ENCODE data around the gene TBRG1. TPM values are rescaled to one million over a fixed set of nuclear protein-coding genes. Genes with fewer than 3 reads are reported as not detected.

Gene TBRG1
- total and polyA plus RNA-seq, 7 experiments from 2014 or later: 32.4 to 78.6 (median 57.3) TPM

- peak overlapping the region in 1 of 9 donors; percentile 7 for H3K27ac Mint-ChIP-seq
- peaks cover 0 to 18% (median 0%) of the 10 kb centered on the region in 3 experiments for H3K36me3 ChIP-seq (ENCODE audit: control insufficient read depth in 2 of 3, insufficient read depth in 3 of 3, low read length in 3 of 3)
- H3K9me3 Mint-ChIP-seq: no peaks in the 10 kb centered on the region
- H3K9me3 ChIP-seq (ENCODE audit: control insufficient read depth in 2 of 3, low read length in 3 of 3): no peaks in the 10 kb centered on the region
- ATAC-seq (no peak), DNase-seq (no peak)
- H3K4me3 ChIP-seq (ENCODE audit: low read length): no peak overlapping the region
- H3K4me1 Mint-ChIP-seq: peaks cover 3 to 7% (median 5%) of the 10 kb centered on the region in 7 donors
- no peaks in the 10 kb centered on the region for H3K27me3 Mint-ChIP-seq
- H3K36me3 Mint-ChIP-seq: peaks cover 0 to 30% (median 20%) of the 10 kb centered on the region in 5 donors
- H3K27ac ChIP-seq (ENCODE audit: low read depth, low read length): no peak overlapping the region
- no peak overlapping the region for H3K4me3 Mint-ChIP-seq
- ChIA-PET CTCF (interaction anchor here (0.8 to 1.1 kb wide), 2 partner anchors 188 to 805 kb away, joined by 3 read pairs; no protein-coding TSS in a partner anchor), POLR2A (interaction anchor here (1.0 kb wide), 1 partner anchor 458 kb away, joined by 3 read pairs; no protein-coding TSS in a partner anchor)
- no peaks in the 10 kb centered on the region for H3K27me3 ChIP-seq (ENCODE audit: control insufficient read depth in 2 of 2, insufficient read depth in 2 of 2, low read length in 2 of 2)
- intact Hi-C loops (cut with micrococcal nuclease): no loop called here
- H3K4me1 ChIP-seq (ENCODE audit: control insufficient read depth in 2 of 2, insufficient read depth in 2 of 2, low read length in 2 of 2): no peaks in the 10 kb centered on the region
Measured at GRCh38 chr11:124648610-124649009, 25.9 kb downstream of the TBRG1 start.

GRCh38 chr11:124656774-124657630 is 34.3 kb downstream of the TBRG1 start:
- no peaks in the 10 kb centered on the region for H3K4me1 Mint-ChIP-seq
- CTCF ChIA-PET: no interaction called here
- H3K27ac Mint-ChIP-seq: no peak overlapping the region
- intact Hi-C loops (cut with micrococcal nuclease): no loop called here
- no peaks in the 10 kb centered on the region for H3K27me3 Mint-ChIP-seq
- ATAC-seq (no peak), DNase-seq (no peak)
- no peak overlapping the region for H3K27ac ChIP-seq (ENCODE audit: low read depth, low read length)
- POLR2A ChIA-PET: no interaction called here
- no peaks in the 10 kb centered on the region for H3K9me3 ChIP-seq (ENCODE audit: control insufficient read depth in 2 of 3, low read length in 3 of 3)
- no peaks in the 10 kb centered on the region for H3K4me1 ChIP-seq (ENCODE audit: control insufficient read depth in 2 of 2, insufficient read depth in 2 of 2, low read length in 2 of 2)
- H3K4me3 ChIP-seq (ENCODE audit: low read length): no peak overlapping the region
- H3K36me3 ChIP-seq (ENCODE audit: control insufficient read depth in 2 of 3, insufficient read depth in 3 of 3, low read length in 3 of 3): peaks cover 0 to 32% (median 0%) of the 10 kb centered on the region in 3 experiments
- no peaks in the 10 kb centered on the region for H3K9me3 Mint-ChIP-seq
- no peak overlapping the region for H3K4me3 Mint-ChIP-seq
- no peaks in the 10 kb centered on the region for H3K27me3 ChIP-seq (ENCODE audit: control insufficient read depth in 2 of 2, insufficient read depth in 2 of 2, low read length in 2 of 2)
- peaks cover 0 to 55% (median 23%) of the 10 kb centered on the region in 5 donors for H3K36me3 Mint-ChIP-seq

- Histone ChIP-seq H3K9me3 (ENCODE audit: control insufficient read depth in 2 of 3, low read length in 3 of 3) (no peaks in the 10 kb centered on the region), H3K27ac (ENCODE audit: low read depth, low read length) (no peak overlapping the region), H3K4me3 (ENCODE audit: low read length) (no peak overlapping the region), H3K27me3 (ENCODE audit: control insufficient read depth in 2 of 2, insufficient read depth in 2 of 2, low read length in 2 of 2) (no peaks in the 10 kb centered on the region), H3K36me3 (ENCODE audit: control insufficient read depth in 2 of 3, insufficient read depth in 3 of 3, low read length in 3 of 3) (peaks cover 0 to 27% (median 0%) of the 10 kb centered on the region in 3 experiments), H3K4me1 (ENCODE audit: control insufficient read depth in 2 of 2, insufficient read depth in 2 of 2, low read length in 2 of 2) (no peaks in the 10 kb centered on the region)
- no peak for DNase-seq
- Mint-ChIP-seq H3K27ac (no peak overlapping the region), H3K27me3 (no peaks in the 10 kb centered on the region), H3K9me3 (no peaks in the 10 kb centered on the region), H3K4me1 (no peaks in the 10 kb centered on the region), H3K36me3 (peaks cover 0 to 50% (median 16%) of the 10 kb centered on the region in 5 donors), H3K4me3 (no peak overlapping the region)
- no peak for ATAC-seq
- CTCF ChIA-PET: interaction anchor here (1.5 kb wide), 1 partner anchor 136 kb away, joined by 3 read pairs; no protein-coding TSS in a partner anchor
- intact Hi-C loops (cut with micrococcal nuclease): no loop called here
- POLR2A ChIA-PET: no interaction called here
Measured at GRCh38 chr11:124657904-124658303, 35.2 kb downstream of the TBRG1 start.

- no peak for DNase-seq
- CTCF ChIA-PET: interaction anchor here (1.5 kb wide), 1 partner anchor 135 kb away, joined by 3 read pairs; no protein-coding TSS in a partner anchor
- peaks cover 0 to 44% (median 10%) of the 10 kb centered on the region in 5 donors for H3K36me3 Mint-ChIP-seq
Measured at GRCh38 chr11:124658501-124658900, 35.8 kb downstream of the TBRG1 start.

GRCh38 chr11:124658986-124659385 is 36.3 kb downstream of the TBRG1 start:
- H3K9me3 Mint-ChIP-seq: no peaks in the 10 kb centered on the region
- Histone ChIP-seq H3K4me1 (ENCODE audit: control insufficient read depth in 2 of 2, insufficient read depth in 2 of 2, low read length in 2 of 2) (no peaks in the 10 kb centered on the region), H3K36me3 (ENCODE audit: control insufficient read depth in 2 of 3, insufficient read depth in 3 of 3, low read length in 3 of 3) (peaks cover 0 to 19% (median 0%) of the 10 kb centered on the region in 3 experiments), H3K4me3 (ENCODE audit: low read length) (no peak overlapping the region), H3K27ac (ENCODE audit: low read depth, low read length) (no peak overlapping the region), H3K27me3 (ENCODE audit: control insufficient read depth in 2 of 2, insufficient read depth in 2 of 2, low read length in 2 of 2) (no peaks in the 10 kb centered on the region), H3K9me3 (ENCODE audit: control insufficient read depth in 2 of 3, low read length in 3 of 3) (no peaks in the 10 kb centered on the region)
- intact Hi-C loops (cut with micrococcal nuclease): no loop called here
- no peaks in the 10 kb centered on the region for H3K4me1 Mint-ChIP-seq
- no peaks in the 10 kb centered on the region for H3K27me3 Mint-ChIP-seq
- ATAC-seq: no peak
- CTCF ChIA-PET: interaction anchor here (0.7 to 1.5 kb wide), 2 partner anchors 135 to 1455 kb away, joined by 3 read pairs; no protein-coding TSS in a partner anchor
- H3K27ac Mint-ChIP-seq: no peak overlapping the region
- POLR2A ChIA-PET: no interaction called here
- no peak for DNase-seq
- H3K4me3 Mint-ChIP-seq: no peak overlapping the region
- H3K36me3 Mint-ChIP-seq: peaks cover 0 to 41% (median 8%) of the 10 kb centered on the region in 5 donors

More at GRCh38 chr11:124658501-124658900, 35.8 kb downstream of the TBRG1 start:
- no peaks in the 10 kb centered on the region for H3K4me1 ChIP-seq (ENCODE audit: control insufficient read depth in 2 of 2, insufficient read depth in 2 of 2, low read length in 2 of 2)
- no peak overlapping the region for H3K4me3 Mint-ChIP-seq
- POLR2A ChIA-PET: no interaction called here
- peaks cover 0 to 21% (median 0%) of the 10 kb centered on the region in 3 experiments for H3K36me3 ChIP-seq (ENCODE audit: control insufficient read depth in 2 of 3, insufficient read depth in 3 of 3, low read length in 3 of 3)
- H3K27ac ChIP-seq (ENCODE audit: low read depth, low read length): no peak overlapping the region
- H3K9me3 Mint-ChIP-seq: no peaks in the 10 kb centered on the region
- no peak overlapping the region for H3K4me3 ChIP-seq (ENCODE audit: low read length)
- H3K4me1 Mint-ChIP-seq: no peaks in the 10 kb centered on the region
- H3K27me3 ChIP-seq (ENCODE audit: control insufficient read depth in 2 of 2, insufficient read depth in 2 of 2, low read length in 2 of 2): no peaks in the 10 kb centered on the region
- intact Hi-C loops (cut with micrococcal nuclease): no loop called here
- no peaks in the 10 kb centered on the region for H3K27me3 Mint-ChIP-seq
- no peaks in the 10 kb centered on the region for H3K9me3 ChIP-seq (ENCODE audit: control insufficient read depth in 2 of 3, low read length in 3 of 3)
- H3K27ac Mint-ChIP-seq: peak overlapping the region in 1 of 9 donors; percentile 60
- no peak for ATAC-seq

GRCh38 chr11:124661553-124661952 is 38.9 kb downstream of the TBRG1 start:
- no peaks in the 10 kb centered on the region for H3K4me1 ChIP-seq (ENCODE audit: control insufficient read depth in 2 of 2, insufficient read depth in 2 of 2, low read length in 2 of 2)
- H3K27ac Mint-ChIP-seq: no peak overlapping the region
- H3K36me3 ChIP-seq (ENCODE audit: control insufficient read depth in 2 of 3, insufficient read depth in 3 of 3, low read length in 3 of 3): peaks cover 0 to 19% (median 0%) of the 10 kb centered on the region in 3 experiments
- H3K27ac ChIP-seq (ENCODE audit: low read depth, low read length): no peak overlapping the region
- ATAC-seq (no peak), DNase-seq (no peak)
- intact Hi-C loops (cut with micrococcal nuclease): no loop called here
- H3K4me1 Mint-ChIP-seq: no peaks in the 10 kb centered on the region
- peaks cover 0 to 47% (median 8%) of the 10 kb centered on the region in 5 donors for H3K36me3 Mint-ChIP-seq
- H3K27me3 ChIP-seq (ENCODE audit: control insufficient read depth in 2 of 2, insufficient read depth in 2 of 2, low read length in 2 of 2): no peaks in the 10 kb centered on the region
- ChIA-PET POLR2A (no interaction called here), CTCF (interaction anchor here (0.7 to 1.1 kb wide), 2 partner anchors 204 to 215 kb away, joined by 3 read pairs; no protein-coding TSS in a partner anchor)
- no peak overlapping the region for H3K4me3 Mint-ChIP-seq
- no peak overlapping the region for H3K4me3 ChIP-seq (ENCODE audit: low read length)
- H3K27me3 Mint-ChIP-seq: no peaks in the 10 kb centered on the region
- peaks cover 0 to 1% (median 0%) of the 10 kb centered on the region in 11 donors for H3K9me3 Mint-ChIP-seq
- H3K9me3 ChIP-seq (ENCODE audit: control insufficient read depth in 2 of 3, low read length in 3 of 3): no peaks in the 10 kb centered on the region
